Neural crest cell (in vitro differentiated cells): Measurements from ENCODE around the gene ZNF592. TPM values are rescaled to one million over a fixed set of nuclear protein-coding genes. Genes with fewer than 3 reads are reported as not detected.

ENCODE experiments used
- DNase-seq: peaks from one replicate; pipeline ENCODE4 v3.0.0; 2021; ENCODE audit warnings: low read depth, mixed read lengths, low spot score
- H3K27ac Mint-ChIP-seq: one replicate; pipeline ENCODE4 v1.8.0; 2021; ENCODE audit warnings: mild to moderate bottlenecking, mixed read lengths; ENCODE audit not compliant: unreplicated experiment
- H3K27me3 Mint-ChIP-seq: 2 replicates; pipeline ENCODE4 v1.8.0; 2021; ENCODE audit warnings: low read depth, mild to moderate bottlenecking, mixed read lengths
- H3K36me3 Mint-ChIP-seq: 2 replicates; pipeline ENCODE4 v1.8.0; 2021; ENCODE audit warnings: low read depth, mild to moderate bottlenecking, mixed read lengths
- H3K4me1 Mint-ChIP-seq: 2 replicates; pipeline ENCODE4 v1.8.0; 2021; ENCODE audit warnings: mixed read lengths
- H3K4me3 Mint-ChIP-seq: one replicate; pipeline ENCODE4 v1.8.0; 2021; ENCODE audit warnings: mild to moderate bottlenecking, mixed read lengths
- H3K9me3 Mint-ChIP-seq: 2 replicates; pipeline ENCODE4 v1.8.0; 2021; ENCODE audit warnings: mixed read lengths
- total RNA-seq: library from RNA; stranded (reverse); gene quantifications from 2 replicates; pipeline ENCODE4 v1.2.1, GENCODE V29; 2021
- TF ChIP-seq, protein P1 (sequence below): fragments of 200-600 bp; sonication (generic); conservative IDR thresholded peaks from 2 replicates; pipeline ENCODE4 v1.5.0; 2021; ENCODE audit warnings: antibody characterized with exemption, mild to moderate bottlenecking

Gene ZNF592
- total RNA-seq, 1 donor from 2014 or later: 34.7 TPM

DNA sequence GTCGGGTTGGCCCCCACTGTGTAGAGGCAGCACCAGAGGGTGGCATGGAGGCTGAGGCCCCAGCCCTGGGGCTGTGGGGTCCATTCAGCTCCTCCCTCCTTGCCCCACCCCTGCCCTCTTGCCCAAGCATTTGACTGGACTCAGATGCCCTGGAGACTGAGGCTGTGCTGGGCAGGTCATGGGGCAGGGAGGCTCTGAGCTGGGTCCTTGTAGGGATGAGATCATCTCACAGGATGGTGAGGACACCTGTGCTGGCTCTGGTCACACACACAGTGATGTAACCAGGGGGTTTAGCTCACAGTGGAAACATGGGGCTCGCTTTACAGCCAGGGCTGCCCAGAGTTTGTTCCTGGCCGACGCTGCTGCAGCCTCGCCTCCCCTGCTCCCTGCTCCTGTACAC is 86.6 kb downstream of the ZNF592 start:
- TF ChIP-seq, protein P1, sequence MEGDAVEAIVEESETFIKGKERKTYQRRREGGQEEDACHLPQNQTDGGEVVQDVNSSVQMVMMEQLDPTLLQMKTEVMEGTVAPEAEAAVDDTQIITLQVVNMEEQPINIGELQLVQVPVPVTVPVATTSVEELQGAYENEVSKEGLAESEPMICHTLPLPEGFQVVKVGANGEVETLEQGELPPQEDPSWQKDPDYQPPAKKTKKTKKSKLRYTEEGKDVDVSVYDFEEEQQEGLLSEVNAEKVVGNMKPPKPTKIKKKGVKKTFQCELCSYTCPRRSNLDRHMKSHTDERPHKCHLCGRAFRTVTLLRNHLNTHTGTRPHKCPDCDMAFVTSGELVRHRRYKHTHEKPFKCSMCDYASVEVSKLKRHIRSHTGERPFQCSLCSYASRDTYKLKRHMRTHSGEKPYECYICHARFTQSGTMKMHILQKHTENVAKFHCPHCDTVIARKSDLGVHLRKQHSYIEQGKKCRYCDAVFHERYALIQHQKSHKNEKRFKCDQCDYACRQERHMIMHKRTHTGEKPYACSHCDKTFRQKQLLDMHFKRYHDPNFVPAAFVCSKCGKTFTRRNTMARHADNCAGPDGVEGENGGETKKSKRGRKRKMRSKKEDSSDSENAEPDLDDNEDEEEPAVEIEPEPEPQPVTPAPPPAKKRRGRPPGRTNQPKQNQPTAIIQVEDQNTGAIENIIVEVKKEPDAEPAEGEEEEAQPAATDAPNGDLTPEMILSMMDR: no peak
- no peak overlapping the region for H3K27ac Mint-ChIP-seq
- DNase-seq: no peak
- no peaks in the 10 kb centered on the region for H3K27me3 Mint-ChIP-seq
- H3K4me1 Mint-ChIP-seq: no peaks in the 10 kb centered on the region
- no peak overlapping the region for H3K4me3 Mint-ChIP-seq
- H3K36me3 Mint-ChIP-seq: no peaks in the 10 kb centered on the region
- H3K9me3 Mint-ChIP-seq: no peaks in the 10 kb centered on the region

DNA sequence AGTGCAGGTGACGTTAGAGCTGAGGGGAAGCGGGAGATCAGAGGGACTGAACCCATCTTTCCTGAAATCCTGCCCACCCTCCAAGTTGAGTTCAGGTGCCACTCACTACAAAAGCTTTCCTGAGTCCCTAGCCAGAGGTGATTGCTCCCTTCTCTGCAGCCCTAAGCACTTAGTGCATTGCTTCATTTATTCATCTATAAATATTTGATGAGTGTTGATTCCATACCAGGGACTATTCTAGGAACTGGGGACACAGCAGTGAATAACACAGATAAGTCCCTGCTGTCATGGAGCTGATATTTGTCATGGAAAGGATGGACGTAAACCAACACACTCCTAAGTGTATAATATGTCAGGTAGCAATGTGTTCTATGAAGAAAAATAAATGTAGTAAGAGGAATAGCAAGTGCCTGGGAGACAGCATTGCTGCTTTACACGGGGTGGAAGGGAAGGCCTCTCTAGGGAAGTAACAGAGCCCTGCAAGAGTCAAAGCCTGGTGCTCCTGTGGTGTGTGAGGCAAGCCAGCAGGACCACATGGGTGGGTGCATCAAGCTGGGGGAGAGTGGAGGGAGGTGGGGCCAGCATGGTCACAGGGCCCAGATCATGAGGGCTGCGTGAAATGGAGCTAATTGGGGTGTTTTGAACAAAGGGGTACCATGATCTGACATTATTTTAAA is 87.4 kb downstream of the ZNF592 start:
- Mint-ChIP-seq H3K9me3 (no peaks in the 10 kb centered on the region), H3K36me3 (no peaks in the 10 kb centered on the region), H3K4me1 (no peaks in the 10 kb centered on the region), H3K27ac (no peak overlapping the region), H3K4me3 (no peak overlapping the region), H3K27me3 (no peaks in the 10 kb centered on the region)
- no peak for DNase-seq
- TF ChIP-seq, protein P1: no peak

DNA sequence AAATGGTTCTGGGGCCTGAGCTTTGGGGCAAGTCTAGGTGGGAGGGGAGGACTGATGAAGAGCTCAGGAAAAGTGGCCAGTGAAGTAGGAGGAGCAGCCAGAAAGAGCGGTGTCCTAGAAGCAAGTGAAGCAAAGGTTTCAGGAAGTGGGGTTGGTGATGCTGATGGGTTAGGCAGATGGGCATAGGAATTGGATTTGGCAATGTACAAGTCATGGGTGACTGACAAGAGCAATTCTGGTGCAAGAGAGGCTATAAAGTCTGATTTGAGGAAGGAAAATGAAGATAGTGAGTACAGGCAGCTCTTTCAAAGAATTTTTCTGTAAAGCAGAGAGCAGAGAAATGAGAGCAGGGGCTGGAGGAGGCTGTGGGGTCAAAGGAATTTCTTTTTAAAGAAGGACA is 88.5 kb downstream of the ZNF592 start:
- Mint-ChIP-seq H3K4me1 (no peaks in the 10 kb centered on the region), H3K27me3 (no peaks in the 10 kb centered on the region), H3K36me3 (no peaks in the 10 kb centered on the region), H3K4me3 (no peak overlapping the region), H3K27ac (no peak overlapping the region), H3K9me3 (no peaks in the 10 kb centered on the region)
- no peak for DNase-seq
- TF ChIP-seq, protein P1: no peak

DNA sequence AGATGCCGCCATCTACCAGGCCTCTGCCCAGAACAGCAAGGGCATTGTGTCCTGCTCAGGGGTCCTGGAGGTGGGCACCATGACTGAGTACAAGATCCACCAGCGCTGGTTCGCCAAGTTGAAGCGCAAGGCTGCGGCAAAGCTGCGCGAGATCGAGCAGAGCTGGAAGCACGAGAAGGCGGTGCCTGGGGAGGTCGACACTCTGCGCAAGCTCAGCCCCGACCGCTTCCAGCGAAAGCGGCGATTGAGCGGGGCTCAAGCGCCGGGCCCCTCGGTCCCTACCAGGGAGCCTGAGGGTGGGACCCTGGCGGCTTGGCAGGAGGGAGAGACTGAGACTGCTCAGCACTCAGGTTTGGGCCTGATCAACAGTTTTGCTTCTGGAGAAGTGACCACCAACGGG is 91.3 kb downstream of the ZNF592 start:
- no peaks in the 10 kb centered on the region for H3K4me1 Mint-ChIP-seq
- DNase-seq: no peak
- no peak overlapping the region for H3K4me3 Mint-ChIP-seq
- H3K27ac Mint-ChIP-seq: no peak overlapping the region
- no peaks in the 10 kb centered on the region for H3K36me3 Mint-ChIP-seq
- no peaks in the 10 kb centered on the region for H3K9me3 Mint-ChIP-seq
- no peaks in the 10 kb centered on the region for H3K27me3 Mint-ChIP-seq
- TF ChIP-seq, protein P1: no peak

DNA sequence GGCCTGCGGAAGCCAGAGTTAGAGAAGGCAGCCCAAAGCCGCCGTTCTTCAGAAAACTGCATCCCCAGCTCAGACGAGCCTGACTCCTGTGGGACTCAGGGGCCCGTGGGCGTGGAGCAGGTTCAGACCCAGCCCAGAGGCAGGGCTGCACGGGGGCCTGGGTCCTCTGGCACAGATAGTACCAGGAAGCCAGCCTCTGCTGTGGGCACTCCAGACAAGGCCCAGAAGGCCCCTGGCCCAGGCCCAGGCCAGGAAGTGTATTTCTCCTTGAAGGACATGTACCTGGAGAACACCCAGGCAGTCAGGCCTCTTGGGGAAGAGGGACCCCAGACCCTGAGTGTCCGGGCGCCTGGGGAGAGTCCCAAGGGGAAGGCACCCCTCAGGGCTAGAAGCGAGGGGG is 91.9 kb downstream of the ZNF592 start:
- TF ChIP-seq, protein P1: no peak
- Mint-ChIP-seq H3K4me1 (no peaks in the 10 kb centered on the region), H3K36me3 (no peaks in the 10 kb centered on the region), H3K4me3 (no peak overlapping the region), H3K9me3 (no peaks in the 10 kb centered on the region), H3K27ac (no peak overlapping the region), H3K27me3 (no peaks in the 10 kb centered on the region)
- DNase-seq: no peak
